Activated CD8-positive, alpha-beta memory T cell treated with anti-CD3 and anti-CD28 coated beads, Interleukin-2, amount 50 U/mL, for 24 hours (primary cell): Measurements from ENCODE around the gene RNU6-1.

Experiments
- DNase-seq: peaks from one replicate; pipeline ENCODE4 v3.0.0-alpha.2; 2020; ENCODE audit errors: extremely low read depth

Gene RNU6-1

DNA sequence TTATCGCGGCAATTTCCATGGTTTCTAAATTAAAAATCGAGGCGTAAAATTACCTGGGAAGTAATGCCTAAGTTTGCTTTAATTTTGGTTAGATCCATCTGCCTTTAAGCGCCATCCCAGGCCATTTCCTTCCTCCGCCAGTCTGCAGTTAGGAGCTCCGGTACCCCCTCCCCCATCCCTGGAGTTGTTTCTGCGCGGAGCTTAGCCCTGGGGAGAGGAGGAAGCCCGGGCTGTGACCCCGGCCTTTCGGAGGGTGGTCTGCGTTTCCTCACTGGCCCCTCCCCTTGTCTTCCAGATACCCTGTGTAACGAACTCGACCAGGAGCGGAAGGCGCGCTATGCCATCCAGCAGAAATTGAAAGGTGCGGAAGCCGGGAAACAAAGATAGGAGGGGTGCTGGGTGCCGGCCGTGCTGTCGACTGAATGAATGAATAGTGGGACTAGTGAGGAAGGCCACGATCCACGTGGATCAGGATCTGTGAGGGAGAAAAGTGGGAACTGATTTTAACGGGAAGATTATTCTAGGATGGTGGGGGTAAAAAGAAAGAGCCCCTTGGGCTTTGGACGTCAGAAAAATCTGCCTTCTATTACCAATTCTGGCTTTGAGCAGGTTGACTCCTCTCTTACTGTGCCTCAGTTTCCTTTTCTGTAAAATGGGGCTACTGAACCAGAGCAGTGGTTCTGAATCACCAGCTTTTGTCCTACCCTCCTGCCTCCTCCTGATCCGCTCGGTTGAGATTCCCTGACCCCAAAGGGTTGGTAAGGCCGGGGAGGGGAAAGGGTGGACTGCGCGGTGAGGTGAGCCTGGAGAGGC lies 6.7 kb downstream of the RNU6-1 start:
- DNase-seq = no peak

DNA sequence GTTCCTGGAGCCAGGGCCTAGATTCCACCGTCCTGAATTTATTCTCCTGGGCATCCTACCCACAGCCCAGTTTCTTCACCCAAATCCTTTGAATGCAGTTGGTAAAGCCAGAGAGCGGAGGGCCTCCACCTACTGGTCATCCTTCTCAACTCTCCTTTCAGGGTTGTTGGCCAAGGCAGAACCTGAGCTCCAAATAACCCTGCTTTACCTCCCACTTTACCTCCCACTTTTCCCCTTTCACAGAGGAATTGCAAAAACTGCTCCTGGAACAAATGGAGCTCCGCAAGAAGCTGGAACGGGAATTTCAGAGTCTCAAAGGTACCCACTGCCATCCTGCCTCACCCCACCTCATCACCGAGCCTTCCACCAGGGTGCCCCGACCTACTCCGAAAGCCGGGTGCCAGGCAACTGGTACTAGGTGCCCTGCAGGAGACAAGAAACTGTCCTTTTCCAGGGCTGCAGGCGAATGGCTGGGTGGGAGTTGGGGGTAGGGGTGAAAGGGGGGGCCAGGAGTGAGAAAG lies 7.8 kb downstream of the RNU6-1 start:
- DNase-seq = no peak

GRCh38 chr15:67831363-67831762 lies 8.5 kb downstream of the RNU6-1 start:
- no peak for DNase-seq

- DNase-seq = no peak
These were observed 10.0 kb downstream of the RNU6-1 start for GRCh38 chr15:67829647-67830504.

- DNase-seq = no peak
These were observed 10.7 kb downstream of the RNU6-1 start for GRCh38 chr15:67828969-67829646.

- no peak for DNase-seq
These were observed 11.4 kb downstream of the RNU6-1 start for GRCh38 chr15:67828278-67828968.

- no peak for DNase-seq
These were observed 12.1 kb downstream of the RNU6-1 start for GRCh38 chr15:67827562-67828277.

DNA sequence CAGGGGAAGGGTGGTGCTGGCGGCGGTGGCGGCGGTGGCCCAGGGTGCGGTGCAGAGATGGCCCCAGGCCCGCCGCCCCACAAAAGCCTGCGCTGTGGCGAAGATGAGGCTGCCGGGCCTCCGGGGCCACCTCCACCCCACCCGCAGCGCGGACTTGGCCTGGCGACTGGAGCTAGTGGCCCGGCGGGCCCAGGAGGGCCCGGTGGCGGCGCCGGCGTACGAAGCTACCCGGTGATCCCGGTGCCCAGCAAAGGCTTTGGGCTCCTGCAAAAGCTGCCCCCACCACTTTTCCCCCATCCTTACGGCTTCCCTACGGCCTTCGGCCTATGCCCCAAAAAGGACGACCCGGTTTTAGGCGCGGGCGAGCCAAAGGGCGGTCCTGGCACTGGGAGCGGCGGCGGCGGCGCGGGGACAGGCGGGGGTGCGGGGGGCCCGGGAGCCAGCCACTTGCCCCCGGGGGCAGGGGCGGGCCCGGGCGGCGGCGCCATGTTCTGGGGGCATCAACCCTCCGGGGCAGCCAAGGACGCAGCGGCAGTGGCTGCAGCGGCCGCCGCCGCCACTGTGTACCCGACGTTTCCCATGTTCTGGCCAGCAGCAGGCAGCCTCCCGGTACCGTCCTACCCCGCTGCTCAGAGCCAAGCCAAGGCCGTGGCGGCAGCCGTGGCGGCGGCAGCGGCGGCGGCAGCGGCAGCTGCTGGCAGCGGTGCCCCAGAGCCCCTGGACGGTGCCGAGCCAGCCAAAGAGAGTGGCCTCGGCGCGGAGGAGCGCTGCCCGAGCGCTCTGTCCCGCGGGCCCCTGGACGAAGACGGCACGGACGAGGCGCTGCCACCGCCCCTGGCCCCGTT lies 12.9 kb downstream of the RNU6-1 start:
- DNase-seq = no peak

DNA sequence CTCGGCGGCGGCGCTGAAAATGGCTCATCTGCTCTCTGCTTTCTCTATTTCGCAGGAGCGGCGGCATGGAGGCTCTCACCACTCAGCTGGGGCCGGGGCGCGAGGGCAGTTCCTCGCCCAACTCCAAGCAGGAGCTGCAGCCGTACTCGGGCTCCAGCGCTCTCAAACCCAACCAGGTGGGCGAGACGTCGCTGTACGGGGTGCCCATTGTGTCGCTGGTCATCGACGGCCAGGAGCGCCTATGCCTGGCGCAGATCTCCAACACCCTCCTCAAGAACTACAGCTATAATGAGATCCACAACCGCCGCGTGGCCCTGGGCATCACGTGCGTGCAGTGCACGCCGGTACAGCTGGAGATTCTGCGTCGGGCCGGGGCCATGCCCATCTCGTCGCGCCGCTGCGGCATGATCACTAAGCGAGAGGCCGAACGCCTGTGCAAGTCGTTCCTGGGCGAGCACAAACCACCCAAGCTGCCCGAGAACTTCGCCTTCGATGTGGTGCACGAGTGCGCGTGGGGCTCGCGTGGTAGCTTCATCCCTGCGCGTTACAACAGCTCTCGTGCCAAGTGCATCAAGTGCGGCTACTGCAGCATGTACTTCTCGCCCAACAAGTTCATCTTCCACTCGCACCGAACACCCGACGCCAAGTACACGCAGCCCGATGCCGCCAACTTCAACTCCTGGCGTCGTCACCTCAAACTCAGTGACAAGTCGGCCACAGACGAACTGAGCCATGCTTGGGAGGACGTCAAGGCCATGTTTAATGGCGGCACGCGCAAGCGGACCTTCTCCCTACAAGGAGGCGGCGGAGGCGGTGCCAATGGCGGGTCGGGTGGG lies 13.7 kb downstream of the RNU6-1 start:
- DNase-seq = no peak

DNA sequence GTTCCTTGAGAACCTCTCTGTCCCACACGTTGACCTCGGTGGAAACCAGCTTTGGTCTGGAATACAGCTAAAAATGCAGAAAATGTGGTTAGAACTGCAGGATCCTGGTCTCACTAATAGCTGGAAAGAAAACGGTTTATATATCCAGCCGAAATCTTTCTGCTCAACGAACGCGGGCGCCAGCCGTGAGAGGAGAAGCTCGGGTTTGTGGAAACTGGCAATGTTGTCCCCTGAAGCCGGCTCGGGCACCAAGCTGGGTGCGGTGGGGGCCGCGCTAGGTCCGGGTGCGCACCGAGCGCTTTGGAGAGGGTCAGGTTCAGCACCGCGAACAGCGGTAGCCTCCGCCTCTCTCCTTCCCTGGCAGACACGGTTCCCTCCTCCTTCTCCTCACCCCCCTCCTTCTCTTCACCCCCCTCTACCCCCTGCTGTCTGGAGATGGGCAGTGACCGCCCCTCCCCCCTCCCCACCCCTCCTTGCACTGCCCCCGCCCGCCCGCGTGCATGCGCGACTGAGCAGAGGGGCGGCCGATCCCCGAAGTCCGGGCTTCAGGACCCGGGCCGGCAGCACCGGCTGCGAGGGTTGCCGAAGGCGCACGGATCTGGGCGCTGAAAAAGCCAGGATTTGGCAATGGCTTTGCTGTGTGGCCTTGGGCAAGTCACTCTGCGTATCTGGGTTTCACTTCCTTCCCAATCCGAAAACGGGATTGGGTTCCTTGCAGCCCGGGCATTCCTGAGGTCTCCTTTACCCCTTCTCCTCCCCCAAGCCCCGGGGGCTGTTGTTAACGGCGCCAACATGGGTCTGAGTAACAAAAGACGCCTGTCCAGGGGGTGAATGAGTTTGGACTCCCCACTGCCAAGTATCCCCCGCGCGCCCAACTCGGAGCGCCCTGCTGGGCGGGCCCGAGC lies 14.6 kb downstream of the RNU6-1 start, which contains the start of gene SKOR1:
TSS of gene SKOR1 (plus strand) at position 534 of the 905 bp plus-strand sequence. CDS start at position 628, 94 bp downstream.
- DNase-seq = no peak

DNA sequence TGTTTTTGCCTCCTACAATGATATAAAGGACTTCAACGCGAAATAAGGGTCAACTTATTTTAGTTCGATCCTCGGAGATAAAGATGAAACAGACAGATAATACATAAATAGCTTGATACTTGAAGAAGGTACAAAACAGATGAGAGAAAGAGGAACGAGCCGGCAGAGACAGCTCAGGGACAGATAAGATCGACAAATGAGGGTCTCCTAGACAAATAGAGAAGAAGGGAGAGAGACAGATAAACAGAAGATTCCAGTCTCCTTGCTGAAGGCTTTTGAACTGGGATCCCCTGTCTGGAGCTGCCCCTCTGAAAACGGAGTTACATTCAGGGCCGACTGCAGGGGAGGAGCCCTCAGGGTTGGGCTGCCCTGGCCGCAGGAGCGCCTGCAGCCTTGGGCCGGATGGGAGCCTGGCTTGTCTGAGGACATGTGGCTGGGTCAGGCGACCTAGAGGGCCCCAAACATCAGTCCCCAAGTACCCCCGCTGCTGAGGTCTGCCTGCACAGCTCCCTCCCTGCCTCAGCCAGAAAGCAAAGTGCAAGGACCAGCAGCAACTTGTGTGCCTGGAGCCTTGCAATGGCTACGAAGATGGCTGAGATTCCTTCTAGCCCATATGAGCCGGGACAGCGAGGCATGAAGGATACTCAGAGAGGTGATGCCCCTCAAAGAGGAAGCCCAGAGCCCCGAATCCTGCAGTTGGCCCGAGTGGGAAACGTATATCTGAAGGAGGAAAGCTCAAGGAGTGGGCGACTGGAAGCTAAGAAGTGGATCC lies 15.5 kb downstream of the RNU6-1 start:
- DNase-seq = no peak

GRCh38 chr15:67823314-67824196 lies 16.3 kb downstream of the RNU6-1 start:
- DNase-seq = no peak

- no peak for DNase-seq
These were observed 17.1 kb downstream of the RNU6-1 start for GRCh38 chr15:67822537-67823313.

DNA sequence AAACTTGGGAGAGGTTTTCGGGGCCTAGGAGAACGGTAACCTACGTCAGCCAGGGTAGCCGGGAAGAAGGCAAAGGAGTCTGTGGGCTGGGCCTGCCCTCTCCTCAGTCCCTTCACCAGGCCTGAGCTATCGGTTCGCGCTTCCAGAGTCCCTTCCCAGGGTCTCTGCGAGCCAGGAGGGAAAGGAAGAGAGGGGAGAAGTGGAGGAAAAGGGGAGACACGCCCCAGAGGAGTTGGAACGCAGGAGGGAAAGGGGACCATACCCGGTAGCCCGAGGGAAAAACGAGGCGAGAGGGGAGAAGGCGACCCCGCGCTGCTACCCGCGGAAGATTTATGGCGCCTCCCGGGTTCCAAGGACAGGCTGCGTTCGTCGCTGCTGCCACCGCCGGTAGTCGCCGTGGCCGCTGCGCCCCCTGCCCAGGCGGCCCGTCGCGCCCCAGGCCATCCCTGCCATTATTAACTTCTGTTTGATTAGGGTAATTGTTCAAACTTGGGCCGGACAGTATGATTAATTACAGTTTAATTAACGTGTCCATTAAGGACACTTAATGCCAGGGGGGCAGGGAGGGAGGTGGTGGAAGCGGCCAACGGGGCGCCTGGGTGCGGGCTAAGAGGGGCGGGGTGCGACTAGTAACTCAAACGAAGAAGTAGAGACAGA lies 17.9 kb downstream of the RNU6-1 start:
- DNase-seq = no peak
